Testis (tissue), 2 donors: ENCODE data around the gene DDX23.

Experiments
- POLR2A ChIP-seq: fragments of 450-650 bp; IDR thresholded peaks from one replicate; pipeline ENCODE4 v1.6.1; 2017; ENCODE audit warnings: antibody characterized with exemption, mild to moderate bottlenecking, moderate library complexity
- TF ChIP-seq, protein P1 (sequence below), 3 experiments: fragments of 450-650 bp in 2 of 3; fragments of 200-600 bp in 1 of 3; sonication (generic) in 1 of 3; IDR thresholded peaks; one replicate each; pipeline ENCODE4 v1.5.1; 2016 to 2019; ENCODE audit warnings: antibody characterized with exemption in 3 of 3, mild to moderate bottlenecking in 2 of 3, moderate library complexity in 1 of 3

DNA sequence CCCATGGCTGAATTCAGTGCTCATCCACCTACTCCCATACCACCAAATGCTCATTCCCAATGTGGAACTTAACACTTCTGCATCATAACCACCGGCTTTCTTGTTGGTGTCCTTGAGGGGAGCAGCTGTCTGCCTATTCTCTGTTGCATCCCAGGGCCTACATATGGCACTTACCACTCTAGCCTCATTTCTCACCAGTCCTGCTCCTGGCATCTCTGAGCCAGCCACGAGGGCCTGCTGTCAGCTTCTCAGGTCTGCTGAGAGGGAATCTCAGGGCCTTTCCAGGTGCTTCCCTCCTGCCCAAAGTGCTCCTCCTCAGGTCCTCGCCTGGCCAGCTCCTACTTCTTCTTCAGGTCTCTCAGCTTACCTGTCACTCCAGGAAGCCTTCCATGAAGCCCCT, 37.7 kb upstream of the DDX23 start:
- TF ChIP-seq, protein P1, sequence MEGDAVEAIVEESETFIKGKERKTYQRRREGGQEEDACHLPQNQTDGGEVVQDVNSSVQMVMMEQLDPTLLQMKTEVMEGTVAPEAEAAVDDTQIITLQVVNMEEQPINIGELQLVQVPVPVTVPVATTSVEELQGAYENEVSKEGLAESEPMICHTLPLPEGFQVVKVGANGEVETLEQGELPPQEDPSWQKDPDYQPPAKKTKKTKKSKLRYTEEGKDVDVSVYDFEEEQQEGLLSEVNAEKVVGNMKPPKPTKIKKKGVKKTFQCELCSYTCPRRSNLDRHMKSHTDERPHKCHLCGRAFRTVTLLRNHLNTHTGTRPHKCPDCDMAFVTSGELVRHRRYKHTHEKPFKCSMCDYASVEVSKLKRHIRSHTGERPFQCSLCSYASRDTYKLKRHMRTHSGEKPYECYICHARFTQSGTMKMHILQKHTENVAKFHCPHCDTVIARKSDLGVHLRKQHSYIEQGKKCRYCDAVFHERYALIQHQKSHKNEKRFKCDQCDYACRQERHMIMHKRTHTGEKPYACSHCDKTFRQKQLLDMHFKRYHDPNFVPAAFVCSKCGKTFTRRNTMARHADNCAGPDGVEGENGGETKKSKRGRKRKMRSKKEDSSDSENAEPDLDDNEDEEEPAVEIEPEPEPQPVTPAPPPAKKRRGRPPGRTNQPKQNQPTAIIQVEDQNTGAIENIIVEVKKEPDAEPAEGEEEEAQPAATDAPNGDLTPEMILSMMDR (IDR thresholded peaks at IDR 0.05): no peak
- TF ChIP-seq POLR2A: no peak
